Omental fat pad (tissue), 4 donors: Measurements from ENCODE around the gene LHFPL2. TPM values are rescaled to one million over a fixed set of nuclear protein-coding genes. Genes with fewer than 3 reads are reported as not detected.

Experiments used
- ATAC-seq: fragments of 150-250 bp; one replicate; pipeline ENCODE4 v1.9.1; 2016; ENCODE audit warnings: mild to moderate bottlenecking, moderate library complexity; ENCODE audit not compliant: low FRiP score
- DNase-seq: peaks from one replicate; pipeline ENCODE4 v3.0.0-alpha.2; 2019; ENCODE audit warnings: low spot score
- CTCF ChIP-seq, 3 donors: fragments of 450-650 bp; IDR thresholded peaks; one replicate each; pipeline ENCODE4 v1.5.1; 2016 to 2017; ENCODE audit warnings: antibody characterized with exemption in 3 of 3, mild to moderate bottlenecking in 3 of 3, moderate library complexity in 2 of 3
- total RNA-seq, 4 donors: library from RNA; depleted of rRNA; stranded (reverse); fragments of >200 nt; gene quantifications; one replicate each; pipeline ENCODE4 v1.1.0, GENCODE V29; 2016

LHFPL2 gene
- total RNA-seq, 4 donors from 2014 or later: 37.1 to 146 (median 45.9) TPM

DNA sequence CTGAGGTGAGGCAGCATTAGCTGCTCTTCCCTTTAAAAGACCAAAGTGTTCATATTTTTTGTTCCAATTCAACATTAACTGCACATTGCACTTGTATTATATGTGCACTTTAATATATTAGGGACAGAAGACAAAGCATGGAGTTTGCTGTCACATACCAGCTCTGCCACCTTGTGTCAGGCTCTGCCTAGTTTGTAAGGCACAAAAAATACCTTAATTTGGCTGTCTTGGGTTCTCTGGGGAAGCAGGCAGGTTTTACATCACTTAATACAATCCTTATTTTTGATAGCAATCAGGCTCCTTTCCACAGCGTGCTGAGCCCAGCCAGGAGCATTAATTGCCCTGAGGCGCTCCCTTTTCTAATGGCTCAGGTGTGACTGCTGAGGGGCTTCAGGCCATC lies 156.3 kb downstream of the LHFPL2 start:
- no peak for ATAC-seq
- TF ChIP-seq CTCF (IDR thresholded peaks at IDR 0.05): no peak
- no peak for DNase-seq

DNA sequence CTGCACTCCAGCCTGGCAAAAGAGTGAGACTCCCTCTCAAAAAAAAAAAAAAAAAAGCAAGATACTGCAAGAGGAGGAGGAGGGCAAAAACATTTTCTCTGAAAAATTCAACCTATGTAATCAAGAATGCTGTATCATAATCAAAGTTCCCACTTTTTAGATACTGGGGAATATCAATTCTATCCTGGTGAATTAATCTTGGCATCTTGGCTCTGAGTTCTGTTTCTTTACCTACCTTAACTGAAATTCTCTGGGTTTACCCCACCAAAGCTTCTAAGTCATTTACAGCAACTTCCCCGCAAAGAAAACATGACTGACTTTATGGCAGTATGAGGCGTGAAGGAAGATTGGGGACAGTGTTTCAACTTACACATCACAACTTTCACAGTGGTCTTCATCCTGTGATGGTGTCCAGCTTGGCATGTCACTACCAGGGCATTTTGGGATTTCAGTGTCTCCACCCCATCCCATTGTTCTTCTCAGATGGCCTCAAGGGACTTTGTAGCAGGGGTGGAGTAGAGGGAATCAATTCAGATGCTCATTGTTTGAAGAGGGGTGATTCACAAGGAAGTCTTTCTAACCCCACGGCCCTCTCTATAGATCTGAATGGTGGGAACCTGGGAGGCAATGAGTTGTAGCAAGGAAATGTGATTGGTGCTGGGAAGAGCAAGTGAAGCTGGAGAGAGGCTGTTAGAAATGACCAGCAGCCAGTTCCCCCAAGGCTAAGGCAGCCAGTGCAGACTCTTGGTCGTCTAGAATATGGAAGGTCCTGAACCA lies 157.7 kb downstream of the LHFPL2 start:
- no peak for TF ChIP-seq CTCF (IDR thresholded peaks at IDR 0.05)
- ATAC-seq (no peak), DNase-seq (no peak)

- no peak for DNase-seq
- ATAC-seq: no peak
Observed at GRCh38 chr5:78487846-78488245, 160.7 kb downstream of the LHFPL2 start.

DNA sequence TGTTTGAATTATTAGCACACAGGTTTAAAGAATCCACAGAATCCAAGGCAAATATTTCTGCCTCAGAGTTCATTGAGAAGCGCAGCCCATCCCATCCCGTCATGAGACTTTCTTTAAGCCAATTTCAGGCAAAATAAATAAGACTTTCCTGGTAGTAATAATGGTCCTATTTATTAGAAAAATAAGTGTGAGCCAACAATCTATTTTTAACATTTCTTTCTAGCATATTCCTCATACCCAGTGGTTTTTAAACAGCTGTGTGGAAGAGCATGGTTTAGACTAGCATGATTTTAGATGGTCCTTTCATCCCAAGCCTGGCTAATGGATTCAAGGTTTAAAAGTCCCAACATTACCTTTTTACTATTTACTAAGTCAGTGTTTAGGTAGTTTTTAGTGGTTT lies 162.4 kb downstream of the LHFPL2 start:
- TF ChIP-seq CTCF (IDR thresholded peaks at IDR 0.05): no peak
- DNase-seq (no peak), ATAC-seq (no peak)

More at GRCh38 chr5:78487846-78488245, 160.7 kb downstream of the LHFPL2 start:
- TF ChIP-seq CTCF (IDR thresholded peaks at IDR 0.05): no peak

GRCh38 chr5:78483809-78484521 lies 164.6 kb downstream of the LHFPL2 start:
- no peak for DNase-seq
- peak; percentile 76 for ATAC-seq
- no peak for TF ChIP-seq CTCF (IDR thresholded peaks at IDR 0.05)

DNA sequence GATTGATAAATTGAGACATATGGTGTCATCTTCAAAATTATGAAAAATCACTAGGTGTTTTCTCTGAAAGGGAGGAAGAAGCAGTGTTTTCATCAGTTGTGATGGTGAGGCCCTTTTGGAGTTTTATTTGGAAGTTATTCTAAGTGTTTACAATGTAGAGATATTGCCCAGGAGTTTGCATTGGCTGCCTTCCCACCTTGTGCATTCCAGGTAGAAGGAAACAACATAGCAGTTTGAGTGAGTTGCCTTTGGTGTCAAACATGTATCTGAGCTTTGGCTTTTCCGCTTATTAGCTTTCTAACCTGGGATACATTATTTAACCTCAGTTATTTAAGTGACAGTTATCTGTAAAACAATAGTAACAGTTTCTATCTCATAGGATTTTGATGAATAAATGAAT lies 165.6 kb downstream of the LHFPL2 start:
- ATAC-seq: no peak
- TF ChIP-seq CTCF (IDR thresholded peaks at IDR 0.05): no peak

More for the DNA sequence above, 165.6 kb downstream of the LHFPL2 start:
- DNase-seq: no peak
